Astrocyte (in vitro differentiated cells and primary cell): ENCODE measurements around the gene SLC6A3.

ENCODE experiments used
- EZH2 ChIP-seq: IDR thresholded peaks from 2 replicates; pipeline ENCODE4 v1.6.1; 2012; ENCODE audit warnings: mild to moderate bottlenecking, low read length, inconsistent platforms; ENCODE audit not compliant: insufficient read depth
- TF ChIP-seq, protein P1 (sequence below): IDR thresholded peaks from 2 replicates; pipeline ENCODE4 v1.5.1; 2011; ENCODE audit warnings: low read depth, mild to moderate bottlenecking, inconsistent platforms, low read length, moderate library complexity; ENCODE audit not compliant: insufficient read depth

DNA sequence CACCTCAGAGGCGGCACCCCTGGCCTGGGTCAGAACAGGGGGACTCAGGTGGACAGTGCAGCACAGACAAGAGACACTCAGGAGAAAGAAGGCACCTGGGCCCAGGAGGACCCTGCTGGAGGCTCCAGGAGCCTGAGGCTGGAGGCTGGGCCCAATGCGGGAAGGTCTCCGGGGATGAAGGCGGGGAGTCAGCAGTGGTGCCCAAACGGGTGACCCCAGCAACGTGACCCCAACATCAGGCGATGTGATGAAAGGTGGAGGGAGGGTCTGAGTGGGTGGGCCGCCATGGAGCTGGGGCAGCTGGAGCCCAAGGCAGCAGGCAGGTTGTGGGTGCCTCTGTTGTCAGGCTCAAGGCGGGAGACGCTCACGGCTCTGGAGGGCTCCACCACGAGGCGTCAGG is 41.0 kb upstream of the SLC6A3 start:
- TF ChIP-seq, protein P1, sequence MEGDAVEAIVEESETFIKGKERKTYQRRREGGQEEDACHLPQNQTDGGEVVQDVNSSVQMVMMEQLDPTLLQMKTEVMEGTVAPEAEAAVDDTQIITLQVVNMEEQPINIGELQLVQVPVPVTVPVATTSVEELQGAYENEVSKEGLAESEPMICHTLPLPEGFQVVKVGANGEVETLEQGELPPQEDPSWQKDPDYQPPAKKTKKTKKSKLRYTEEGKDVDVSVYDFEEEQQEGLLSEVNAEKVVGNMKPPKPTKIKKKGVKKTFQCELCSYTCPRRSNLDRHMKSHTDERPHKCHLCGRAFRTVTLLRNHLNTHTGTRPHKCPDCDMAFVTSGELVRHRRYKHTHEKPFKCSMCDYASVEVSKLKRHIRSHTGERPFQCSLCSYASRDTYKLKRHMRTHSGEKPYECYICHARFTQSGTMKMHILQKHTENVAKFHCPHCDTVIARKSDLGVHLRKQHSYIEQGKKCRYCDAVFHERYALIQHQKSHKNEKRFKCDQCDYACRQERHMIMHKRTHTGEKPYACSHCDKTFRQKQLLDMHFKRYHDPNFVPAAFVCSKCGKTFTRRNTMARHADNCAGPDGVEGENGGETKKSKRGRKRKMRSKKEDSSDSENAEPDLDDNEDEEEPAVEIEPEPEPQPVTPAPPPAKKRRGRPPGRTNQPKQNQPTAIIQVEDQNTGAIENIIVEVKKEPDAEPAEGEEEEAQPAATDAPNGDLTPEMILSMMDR: no peak
- no peak for TF ChIP-seq EZH2
